Stimulated activated CD4-positive, alpha-beta T cell treated with anti-CD3 and anti-CD28 coated beads, Interleukin-4, amount 100 ng/mL, for 1 hour (primary cell): Measurements from ENCODE around the gene OTUD3.
"Not testable (repeated sequence)": the region's sequence is repeated elsewhere in the genome, so short reads cannot be mapped to it uniquely, and the experiment has no call there.

ENCODE experiments used
- DNase-seq: peaks from one replicate; pipeline ENCODE4 v3.0.0-alpha.2; 2020

OTUD3 gene

GRCh38 chr1:19882111-19883071 lies at the start of gene OTUD3:
OTUD3 (plus strand) TSS chr1:19882395; CDS start chr1:19882514, 119 bp downstream.
- DNase-seq, result peak; percentile 92

GRCh38 chr1:19835578-19835977 lies 46.6 kb upstream of the OTUD3 start:
- no peak for DNase-seq

GRCh38 chr1:19837866-19838265 lies 44.3 kb upstream of the OTUD3 start:
- DNase-seq, result no peak

GRCh38 chr1:19840228-19840627 lies 42.0 kb upstream of the OTUD3 start:
- no peak for DNase-seq

GRCh38 chr1:19844731-19845495 lies 37.3 kb upstream of the OTUD3 start:
- DNase-seq, result no peak

- DNase-seq, result no peak
Observed at GRCh38 chr1:19845555-19845954, 36.6 kb upstream of the OTUD3 start.

GRCh38 chr1:19846338-19846737 lies 35.9 kb upstream of the OTUD3 start:
- DNase-seq, result no peak

GRCh38 chr1:19847334-19847733 lies 34.9 kb upstream of the OTUD3 start:
- DNase-seq, result not testable (repeated sequence)

GRCh38 chr1:19849307-19849706 lies 32.9 kb upstream of the OTUD3 start:
- not testable (repeated sequence) for DNase-seq

GRCh38 chr1:19850214-19850613 lies 32.0 kb upstream of the OTUD3 start:
- no peak for DNase-seq

- no peak for DNase-seq
Observed at GRCh38 chr1:19852036-19852435, 30.2 kb upstream of the OTUD3 start.

GRCh38 chr1:19854866-19855265 lies 27.3 kb upstream of the OTUD3 start:
- DNase-seq, result no peak

GRCh38 chr1:19858893-19859292 lies 23.3 kb upstream of the OTUD3 start:
- no peak for DNase-seq

- DNase-seq, result no peak
Observed at GRCh38 chr1:19859876-19860275, 22.3 kb upstream of the OTUD3 start.

- no peak for DNase-seq
Observed at GRCh38 chr1:19860418-19860817, 21.8 kb upstream of the OTUD3 start.

- DNase-seq, result no peak
Observed at GRCh38 chr1:19861034-19861433, 21.2 kb upstream of the OTUD3 start.

- no peak for DNase-seq
Observed at GRCh38 chr1:19861842-19862530, 20.2 kb upstream of the OTUD3 start.

- DNase-seq, result no peak
Observed at GRCh38 chr1:19862944-19863343, 19.3 kb upstream of the OTUD3 start.

- DNase-seq, result no peak
Observed at GRCh38 chr1:19864570-19865160, 17.5 kb upstream of the OTUD3 start.

- no peak for DNase-seq
Observed at GRCh38 chr1:19866029-19866428, 16.2 kb upstream of the OTUD3 start.

- no peak for DNase-seq
Observed at GRCh38 chr1:19866758-19867157, 15.4 kb upstream of the OTUD3 start.

GRCh38 chr1:19868575-19868974 lies 13.6 kb upstream of the OTUD3 start:
- not testable (repeated sequence) for DNase-seq

GRCh38 chr1:19869453-19869852 lies 12.7 kb upstream of the OTUD3 start:
- not testable (repeated sequence) for DNase-seq
